HL-60 (cell line): Measurements from ENCODE around the gene WDPCP.
"Not testable (repeated sequence)": the region's sequence is repeated elsewhere in the genome, so short reads cannot be mapped to it uniquely, and the experiment has no call there.

Source experiments
- POLR2AphosphoS5 ChIP-seq: IDR thresholded peaks from 2 replicates; pipeline ENCODE4 v1.6.1; 2012; ENCODE audit warnings: low read depth
- TF ChIP-seq, protein P1 (sequence below): IDR thresholded peaks from one replicate; pipeline ENCODE4 v1.5.1; 2011; ENCODE audit warnings: low read length, control low read depth, inconsistent platforms; ENCODE audit not compliant: insufficient read depth
- TF ChIP-seq, protein P2 (sequence below): IDR thresholded peaks from 2 replicates; pipeline ENCODE4 v1.6.1; 2012; ENCODE audit warnings: low read depth; ENCODE audit not compliant: insufficient replicate concordance

DNA sequence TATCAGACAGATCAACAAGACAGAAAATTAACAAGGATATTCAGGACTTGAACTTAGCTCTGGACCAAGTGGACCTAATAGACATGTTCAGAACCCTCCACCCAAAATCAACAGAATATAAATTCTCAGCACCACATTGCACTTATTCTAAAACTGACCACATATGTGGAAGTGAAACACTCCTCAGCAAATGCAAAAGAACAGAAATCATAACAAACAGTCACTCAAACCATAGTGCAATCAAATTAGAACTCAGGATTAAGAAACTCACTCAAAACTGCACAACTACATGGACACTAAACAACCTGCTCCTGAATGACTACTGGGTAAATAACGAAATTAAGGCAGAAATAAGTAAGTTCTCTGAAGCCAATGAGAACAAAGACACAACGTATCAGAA lies 35.5 kb upstream of the WDPCP start:
- TF ChIP-seq, protein P1, sequence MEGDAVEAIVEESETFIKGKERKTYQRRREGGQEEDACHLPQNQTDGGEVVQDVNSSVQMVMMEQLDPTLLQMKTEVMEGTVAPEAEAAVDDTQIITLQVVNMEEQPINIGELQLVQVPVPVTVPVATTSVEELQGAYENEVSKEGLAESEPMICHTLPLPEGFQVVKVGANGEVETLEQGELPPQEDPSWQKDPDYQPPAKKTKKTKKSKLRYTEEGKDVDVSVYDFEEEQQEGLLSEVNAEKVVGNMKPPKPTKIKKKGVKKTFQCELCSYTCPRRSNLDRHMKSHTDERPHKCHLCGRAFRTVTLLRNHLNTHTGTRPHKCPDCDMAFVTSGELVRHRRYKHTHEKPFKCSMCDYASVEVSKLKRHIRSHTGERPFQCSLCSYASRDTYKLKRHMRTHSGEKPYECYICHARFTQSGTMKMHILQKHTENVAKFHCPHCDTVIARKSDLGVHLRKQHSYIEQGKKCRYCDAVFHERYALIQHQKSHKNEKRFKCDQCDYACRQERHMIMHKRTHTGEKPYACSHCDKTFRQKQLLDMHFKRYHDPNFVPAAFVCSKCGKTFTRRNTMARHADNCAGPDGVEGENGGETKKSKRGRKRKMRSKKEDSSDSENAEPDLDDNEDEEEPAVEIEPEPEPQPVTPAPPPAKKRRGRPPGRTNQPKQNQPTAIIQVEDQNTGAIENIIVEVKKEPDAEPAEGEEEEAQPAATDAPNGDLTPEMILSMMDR: not testable (repeated sequence)
- TF ChIP-seq, protein P2, sequence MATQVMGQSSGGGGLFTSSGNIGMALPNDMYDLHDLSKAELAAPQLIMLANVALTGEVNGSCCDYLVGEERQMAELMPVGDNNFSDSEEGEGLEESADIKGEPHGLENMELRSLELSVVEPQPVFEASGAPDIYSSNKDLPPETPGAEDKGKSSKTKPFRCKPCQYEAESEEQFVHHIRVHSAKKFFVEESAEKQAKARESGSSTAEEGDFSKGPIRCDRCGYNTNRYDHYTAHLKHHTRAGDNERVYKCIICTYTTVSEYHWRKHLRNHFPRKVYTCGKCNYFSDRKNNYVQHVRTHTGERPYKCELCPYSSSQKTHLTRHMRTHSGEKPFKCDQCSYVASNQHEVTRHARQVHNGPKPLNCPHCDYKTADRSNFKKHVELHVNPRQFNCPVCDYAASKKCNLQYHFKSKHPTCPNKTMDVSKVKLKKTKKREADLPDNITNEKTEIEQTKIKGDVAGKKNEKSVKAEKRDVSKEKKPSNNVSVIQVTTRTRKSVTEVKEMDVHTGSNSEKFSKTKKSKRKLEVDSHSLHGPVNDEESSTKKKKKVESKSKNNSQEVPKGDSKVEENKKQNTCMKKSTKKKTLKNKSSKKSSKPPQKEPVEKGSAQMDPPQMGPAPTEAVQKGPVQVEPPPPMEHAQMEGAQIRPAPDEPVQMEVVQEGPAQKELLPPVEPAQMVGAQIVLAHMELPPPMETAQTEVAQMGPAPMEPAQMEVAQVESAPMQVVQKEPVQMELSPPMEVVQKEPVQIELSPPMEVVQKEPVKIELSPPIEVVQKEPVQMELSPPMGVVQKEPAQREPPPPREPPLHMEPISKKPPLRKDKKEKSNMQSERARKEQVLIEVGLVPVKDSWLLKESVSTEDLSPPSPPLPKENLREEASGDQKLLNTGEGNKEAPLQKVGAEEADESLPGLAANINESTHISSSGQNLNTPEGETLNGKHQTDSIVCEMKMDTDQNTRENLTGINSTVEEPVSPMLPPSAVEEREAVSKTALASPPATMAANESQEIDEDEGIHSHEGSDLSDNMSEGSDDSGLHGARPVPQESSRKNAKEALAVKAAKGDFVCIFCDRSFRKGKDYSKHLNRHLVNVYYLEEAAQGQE: not testable (repeated sequence)
- not testable (repeated sequence) for TF ChIP-seq POLR2AphosphoS5
